ENCODE results near the gene HDLBP.
A peak's percentile ranks its signal among the peaks of the same experiment; 100 is the strongest.
"Not testable (repeated sequence)": the region's sequence is repeated elsewhere in the genome, so short reads cannot be mapped to it uniquely, and the experiment has no call there.

Gene HDLBP

GRCh38 chr2:241325257-241325656 is 9.8 kb upstream of the HDLBP start:
- H3K9me3 ChIP-seq (ENCODE audit: control insufficient read depth, insufficient read depth, low read length) = no peaks in the 10 kb centered on the region
- no peak overlapping the region for H3K4me3 ChIP-seq (ENCODE audit: low read depth, low read length)
- no peak overlapping the region for H3K27ac ChIP-seq (ENCODE audit: low read depth, low read length)
- H3K36me3 ChIP-seq (ENCODE audit: control insufficient read depth, insufficient read depth, low read length) = peaks cover 61% of the 10 kb centered on the region
- peaks cover 17% of the 10 kb centered on the region for H3K4me1 ChIP-seq (ENCODE audit: control insufficient read depth, insufficient read depth, low read length)
- H3K9ac ChIP-seq (ENCODE audit: low read depth, low read length) = no peak overlapping the region
- H3K27me3 ChIP-seq (ENCODE audit: control insufficient read depth, insufficient read depth, low read length) = no peaks in the 10 kb centered on the region

- H3K9me3 ChIP-seq (ENCODE audit: control insufficient read depth, insufficient read depth, low read length) = no peaks in the 10 kb centered on the region
- H3K4me3 ChIP-seq (ENCODE audit: low read depth, low read length) = no peak overlapping the region
- H3K27ac ChIP-seq (ENCODE audit: low read depth, low read length) = no peak overlapping the region
- peaks cover 17% of the 10 kb centered on the region for H3K4me1 ChIP-seq (ENCODE audit: control insufficient read depth, insufficient read depth, low read length)
- no peak overlapping the region for H3K9ac ChIP-seq (ENCODE audit: low read depth, low read length)
- no peaks in the 10 kb centered on the region for H3K27me3 ChIP-seq (ENCODE audit: control insufficient read depth, insufficient read depth, low read length)
- peaks cover 60% of the 10 kb centered on the region for H3K36me3 ChIP-seq (ENCODE audit: control insufficient read depth, insufficient read depth, low read length)
These were observed 9.3 kb upstream of the HDLBP start for GRCh38 chr2:241324775-241325174.

DNA sequence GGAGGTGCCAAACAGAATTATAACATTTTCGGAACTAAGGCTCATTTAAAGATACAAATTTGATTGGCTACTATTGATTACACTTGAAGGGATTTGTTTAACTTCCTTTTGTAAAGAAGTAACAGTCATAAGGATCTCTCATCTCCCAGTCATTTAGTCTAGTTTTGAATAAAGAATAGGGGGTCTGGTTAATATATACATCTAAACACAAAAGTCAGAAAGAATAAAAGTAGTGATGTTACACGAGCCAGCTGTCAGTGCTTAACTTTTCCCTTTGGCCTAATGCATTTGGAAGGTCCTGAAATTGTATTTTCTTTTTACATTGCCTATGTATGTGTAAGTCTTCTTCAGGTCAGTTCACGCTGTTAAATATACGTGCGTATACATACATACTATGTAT is 8.3 kb upstream of the HDLBP start:
- Histone ChIP-seq H3K4me3 (ENCODE audit: low read depth, low read length) (no peak overlapping the region), H3K4me1 (ENCODE audit: control insufficient read depth, insufficient read depth, low read length) (peaks cover 23% of the 10 kb centered on the region), H3K36me3 (ENCODE audit: control insufficient read depth, insufficient read depth, low read length) (peaks cover 57% of the 10 kb centered on the region), H3K9me3 (ENCODE audit: control insufficient read depth, insufficient read depth, low read length) (no peaks in the 10 kb centered on the region), H3K27ac (ENCODE audit: low read depth, low read length) (no peak overlapping the region), H3K9ac (ENCODE audit: low read depth, low read length) (no peak overlapping the region), H3K27me3 (ENCODE audit: control insufficient read depth, insufficient read depth, low read length) (no peaks in the 10 kb centered on the region)

GRCh38 chr2:241321886-241322285 is 6.4 kb upstream of the HDLBP start:
- Histone ChIP-seq H3K36me3 (ENCODE audit: control insufficient read depth, insufficient read depth, low read length) (peaks cover 53% of the 10 kb centered on the region), H3K27ac (ENCODE audit: low read depth, low read length) (no peak overlapping the region), H3K4me1 (ENCODE audit: control insufficient read depth, insufficient read depth, low read length) (peaks cover 38% of the 10 kb centered on the region), H3K27me3 (ENCODE audit: control insufficient read depth, insufficient read depth, low read length) (no peaks in the 10 kb centered on the region), H3K9me3 (ENCODE audit: control insufficient read depth, insufficient read depth, low read length) (no peaks in the 10 kb centered on the region), H3K9ac (ENCODE audit: low read depth, low read length) (no peak overlapping the region), H3K4me3 (ENCODE audit: low read depth, low read length) (no peak overlapping the region)

DNA sequence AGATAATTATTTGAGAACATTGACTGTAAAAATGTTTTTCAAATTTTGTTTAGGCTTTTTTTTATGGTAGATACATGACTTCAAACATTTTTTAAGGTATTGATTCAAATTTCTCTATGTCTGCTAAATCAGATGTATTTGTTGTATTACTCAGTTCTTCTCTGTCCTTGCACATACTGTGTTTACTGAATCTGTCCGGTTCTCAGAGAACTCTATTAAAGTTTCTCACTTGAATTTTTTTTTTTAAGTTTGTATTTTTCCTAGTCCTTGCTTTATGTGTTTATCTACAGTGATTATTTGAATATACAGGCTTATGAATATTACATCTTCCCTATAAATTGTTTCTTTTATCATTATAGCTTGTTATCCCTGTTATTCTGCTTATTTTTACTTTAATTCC is 5.6 kb upstream of the HDLBP start:
- Histone ChIP-seq H3K27ac (ENCODE audit: low read depth, low read length) (no peak overlapping the region), H3K9me3 (ENCODE audit: control insufficient read depth, insufficient read depth, low read length) (no peaks in the 10 kb centered on the region), H3K9ac (ENCODE audit: low read depth, low read length) (no peak overlapping the region), H3K4me1 (ENCODE audit: control insufficient read depth, insufficient read depth, low read length) (peaks cover 40% of the 10 kb centered on the region), H3K36me3 (ENCODE audit: control insufficient read depth, insufficient read depth, low read length) (peaks cover 45% of the 10 kb centered on the region), H3K27me3 (ENCODE audit: control insufficient read depth, insufficient read depth, low read length) (no peaks in the 10 kb centered on the region), H3K4me3 (ENCODE audit: low read depth, low read length) (no peak overlapping the region)

- peaks cover 39% of the 10 kb centered on the region for H3K36me3 ChIP-seq (ENCODE audit: control insufficient read depth, insufficient read depth, low read length)
- no peak overlapping the region for H3K4me3 ChIP-seq (ENCODE audit: low read depth, low read length)
- no peak overlapping the region for H3K27ac ChIP-seq (ENCODE audit: low read depth, low read length)
- no peaks in the 10 kb centered on the region for H3K27me3 ChIP-seq (ENCODE audit: control insufficient read depth, insufficient read depth, low read length)
- no peaks in the 10 kb centered on the region for H3K9me3 ChIP-seq (ENCODE audit: control insufficient read depth, insufficient read depth, low read length)
- peaks cover 40% of the 10 kb centered on the region for H3K4me1 ChIP-seq (ENCODE audit: control insufficient read depth, insufficient read depth, low read length)
- H3K9ac ChIP-seq (ENCODE audit: low read depth, low read length) = no peak overlapping the region
These were observed 4.9 kb upstream of the HDLBP start for GRCh38 chr2:241320394-241320793.

GRCh38 chr2:241318830-241319229 is 3.4 kb upstream of the HDLBP start:
- not testable (repeated sequence) for H3K9ac ChIP-seq (ENCODE audit: low read depth, low read length); H3K27me3 ChIP-seq (ENCODE audit: control insufficient read depth, insufficient read depth, low read length); H3K9me3 ChIP-seq (ENCODE audit: control insufficient read depth, insufficient read depth, low read length); H3K27ac ChIP-seq (ENCODE audit: low read depth, low read length)
- H3K4me3 ChIP-seq (ENCODE audit: low read depth, low read length) = 0 out of 2 replicates have a peak overlapping the region, but pooled peaks have one; percentile 9
- H3K4me1 ChIP-seq (ENCODE audit: control insufficient read depth, insufficient read depth, low read length) = peaks cover 44% of the 10 kb centered on the region
- H3K36me3 ChIP-seq (ENCODE audit: control insufficient read depth, insufficient read depth, low read length) = peaks cover 23% of the 10 kb centered on the region; the same call in 1 of the 2 replicates

GRCh38 chr2:241317391-241317790 is 1.9 kb upstream of the HDLBP start:
- H3K9me3 ChIP-seq (ENCODE audit: control insufficient read depth, insufficient read depth, low read length) = no peaks in the 10 kb centered on the region
- no peak overlapping the region for H3K9ac ChIP-seq (ENCODE audit: low read depth, low read length)
- H3K27me3 ChIP-seq (ENCODE audit: control insufficient read depth, insufficient read depth, low read length) = no peaks in the 10 kb centered on the region
- H3K27ac ChIP-seq (ENCODE audit: low read depth, low read length) = no peak overlapping the region
- H3K4me3 ChIP-seq (ENCODE audit: low read depth, low read length) = peak overlapping the region; percentile 92
- H3K36me3 ChIP-seq (ENCODE audit: control insufficient read depth, insufficient read depth, low read length) = peaks cover 22% of the 10 kb centered on the region; the same call in 1 of the 2 replicates
- peaks cover 47% of the 10 kb centered on the region for H3K4me1 ChIP-seq (ENCODE audit: control insufficient read depth, insufficient read depth, low read length)

DNA sequence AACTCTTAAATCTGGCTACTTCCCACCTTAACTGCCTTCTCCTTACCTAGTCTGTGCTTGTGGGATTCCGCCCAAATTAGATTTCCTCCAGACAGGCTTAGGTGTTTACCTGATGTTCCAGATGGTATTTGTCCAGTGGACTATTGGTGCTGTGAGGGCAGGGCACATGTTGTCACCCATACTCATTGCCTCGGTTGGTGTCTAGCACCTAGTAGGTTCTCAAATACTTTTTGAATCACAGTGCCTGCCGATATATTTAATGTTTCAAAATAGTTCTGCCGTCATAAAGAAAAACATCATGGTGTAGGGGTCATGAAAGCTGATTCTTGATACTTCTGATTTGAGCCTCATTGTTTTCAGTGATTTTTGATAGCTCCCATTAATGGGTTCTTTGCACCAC is 1.4 kb upstream of the HDLBP start:
- peak overlapping the region; percentile 92 for H3K4me3 ChIP-seq (ENCODE audit: low read depth, low read length)
- H3K27ac ChIP-seq (ENCODE audit: low read depth, low read length) = peak overlapping the region; percentile 98
- H3K27me3 ChIP-seq (ENCODE audit: control insufficient read depth, insufficient read depth, low read length) = no peaks in the 10 kb centered on the region
- H3K4me1 ChIP-seq (ENCODE audit: control insufficient read depth, insufficient read depth, low read length) = peaks cover 48% of the 10 kb centered on the region
- H3K9ac ChIP-seq (ENCODE audit: low read depth, low read length) = peak overlapping the region; percentile 88
- peaks cover 20% of the 10 kb centered on the region; the same call in 1 of the 2 replicates for H3K36me3 ChIP-seq (ENCODE audit: control insufficient read depth, insufficient read depth, low read length)
- H3K9me3 ChIP-seq (ENCODE audit: control insufficient read depth, insufficient read depth, low read length) = no peaks in the 10 kb centered on the region

- peak within 1 kb of the TSS; percentile 92 for H3K4me3 ChIP-seq (ENCODE audit: low read depth, low read length)
- H3K27me3 ChIP-seq (ENCODE audit: control insufficient read depth, insufficient read depth, low read length) = no peaks in the 10 kb centered on the region
- H3K36me3 ChIP-seq (ENCODE audit: control insufficient read depth, insufficient read depth, low read length) = peaks cover 17% of the 10 kb centered on the region; the same call in 1 of the 2 replicates
- peaks cover 48% of the 10 kb centered on the region for H3K4me1 ChIP-seq (ENCODE audit: control insufficient read depth, insufficient read depth, low read length)
- H3K9ac ChIP-seq (ENCODE audit: low read depth, low read length) = peak within 1 kb of the TSS; percentile 98
- H3K9me3 ChIP-seq (ENCODE audit: control insufficient read depth, insufficient read depth, low read length) = no peaks in the 10 kb centered on the region
- peak within 1 kb of the TSS; percentile 98 for H3K27ac ChIP-seq (ENCODE audit: low read depth, low read length)
These were observed 583 bp upstream of the HDLBP start, which contains the start of gene SEPTIN2 for GRCh38 chr2:241315879-241316631. Gene SEPTIN2, plus strand, starts transcription at chr2:241315925. Its CDS starts 8,308 bp downstream, at chr2:241324233.

DNA sequence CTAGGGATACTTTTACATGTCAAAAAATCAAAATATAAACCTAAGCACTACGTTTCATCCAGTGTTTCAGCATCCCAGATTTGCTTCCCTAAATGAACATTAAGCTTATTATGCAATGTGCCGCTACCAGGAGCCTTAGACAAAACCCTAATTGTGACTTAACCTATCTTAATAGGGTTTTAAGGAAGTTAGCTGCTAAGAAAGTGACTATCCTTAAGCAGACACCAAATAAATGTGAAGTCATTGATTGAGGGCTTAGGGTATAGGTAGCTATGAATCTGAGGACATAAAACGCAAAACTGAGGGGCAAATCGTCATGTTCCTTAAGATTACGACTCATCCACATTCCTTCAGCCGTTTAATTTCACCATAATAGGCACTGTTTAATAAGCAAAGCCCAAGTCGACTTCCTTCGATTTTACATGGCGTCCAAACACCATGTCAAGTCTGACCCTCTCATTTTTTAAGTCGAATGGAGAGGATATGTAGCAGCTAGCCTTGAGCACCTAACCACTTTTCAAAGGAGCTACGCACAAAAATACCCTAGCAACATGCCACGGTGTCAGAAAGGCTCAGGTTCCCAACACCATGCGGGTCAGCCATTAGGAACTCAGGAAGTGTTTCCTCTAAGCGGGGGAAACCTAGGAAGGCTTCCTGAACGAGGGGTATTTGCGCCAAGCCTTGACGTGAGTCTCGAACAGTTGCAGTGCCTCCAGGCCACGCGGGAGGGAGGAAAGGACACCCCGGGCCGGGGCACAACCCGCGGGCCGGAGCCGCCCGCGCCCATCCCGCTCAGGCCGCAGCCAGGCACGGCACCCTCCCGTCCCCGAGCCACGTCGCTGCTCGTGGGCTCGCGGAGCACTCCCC is 1.0 kb downstream of the HDLBP start:
- H3K27me3 ChIP-seq (ENCODE audit: control insufficient read depth, insufficient read depth, low read length) = no peaks in the 10 kb centered on the region
- peaks cover 11% of the 10 kb centered on the region; the same call in 1 of the 2 replicates for H3K36me3 ChIP-seq (ENCODE audit: control insufficient read depth, insufficient read depth, low read length)
- no peaks in the 10 kb centered on the region for H3K9me3 ChIP-seq (ENCODE audit: control insufficient read depth, insufficient read depth, low read length)
- H3K4me1 ChIP-seq (ENCODE audit: control insufficient read depth, insufficient read depth, low read length) = peaks cover 47% of the 10 kb centered on the region
- H3K9ac ChIP-seq (ENCODE audit: low read depth, low read length) = peak overlapping the region; percentile 98
- H3K27ac ChIP-seq (ENCODE audit: low read depth, low read length) = peak overlapping the region; percentile 98
- H3K4me3 ChIP-seq (ENCODE audit: low read depth, low read length) = peak overlapping the region; percentile 92
